Astrocyte (in vitro differentiated cells and primary cell): ENCODE results near the gene RNU11. TPM values are rescaled to one million over a fixed set of nuclear protein-coding genes. Genes with fewer than 3 reads are reported as not detected.
"Not testable (repeated sequence)": the region's sequence is repeated elsewhere in the genome, so short reads cannot be mapped to it uniquely, and the experiment has no call there.

ENCODE experiments used
- DNase-seq: peaks from one replicate; pipeline ENCODE4 v3.0.0-alpha.2; 2010; ENCODE audit warnings: low read depth
- FAIRE-seq: peaks from 2 replicates; lab custom pipeline; 2011; peaks lifted over from hg19 to GRCh38; lab: Jason Lieb, UNC
- H2AFZ ChIP-seq: 2 replicates; pipeline ENCODE4 v1.6.0; 2012; ENCODE audit warnings: low read depth, low read length, inconsistent platforms
- H3K27ac ChIP-seq: 2 replicates; pipeline ENCODE4 v1.5.1; 2011; ENCODE audit warnings: low read depth, low read length, inconsistent platforms
- H3K27me3 ChIP-seq: 2 replicates; pipeline ENCODE4 v1.6.0; 2011; ENCODE audit warnings: low read length, inconsistent platforms; ENCODE audit not compliant: insufficient read depth
- H3K36me3 ChIP-seq: 2 replicates; pipeline ENCODE4 v1.5.1; 2011; ENCODE audit warnings: low read length, inconsistent platforms; ENCODE audit not compliant: insufficient read depth
- H3K4me1 ChIP-seq: 2 replicates; pipeline ENCODE4 v1.5.1; 2011; ENCODE audit warnings: low read length, inconsistent platforms; ENCODE audit not compliant: insufficient read depth
- H3K4me2 ChIP-seq: 2 replicates; pipeline ENCODE4 v1.6.0; 2012; ENCODE audit warnings: low read length, inconsistent platforms
- H3K4me3 ChIP-seq: 2 replicates; pipeline ENCODE4 v1.5.1; 2011; ENCODE audit warnings: low read depth, mild to moderate bottlenecking, low read length, inconsistent platforms; ENCODE audit not compliant: insufficient read depth
- H3K79me2 ChIP-seq: 2 replicates; pipeline ENCODE4 v1.6.0; 2012; ENCODE audit warnings: mild to moderate bottlenecking, low read length, inconsistent platforms; ENCODE audit not compliant: insufficient read depth
- H3K9ac ChIP-seq: 2 replicates; pipeline ENCODE4 v1.6.0; 2012; ENCODE audit warnings: mild to moderate bottlenecking, low read length, inconsistent platforms
- H3K9me3 ChIP-seq: 2 replicates; pipeline ENCODE4 v1.5.1; 2012; ENCODE audit warnings: low read depth, mild to moderate bottlenecking, low read length, inconsistent platforms; ENCODE audit not compliant: insufficient read depth
- H4K20me1 ChIP-seq: 2 replicates; pipeline ENCODE4 v1.6.0; 2012; ENCODE audit warnings: low read length, inconsistent platforms; ENCODE audit not compliant: insufficient read depth
- H3K27ac Mint-ChIP-seq: one replicate; pipeline ENCODE4 v1.8.0; 2021; ENCODE audit warnings: mild to moderate bottlenecking, mixed read lengths; ENCODE audit not compliant: unreplicated experiment
- H3K27me3 Mint-ChIP-seq: one replicate; pipeline ENCODE4 v1.8.0; 2021; ENCODE audit warnings: low read depth, mixed read lengths; ENCODE audit not compliant: unreplicated experiment
- H3K36me3 Mint-ChIP-seq: one replicate; pipeline ENCODE4 v1.8.0; 2021; ENCODE audit warnings: low read depth, mixed read lengths; ENCODE audit not compliant: unreplicated experiment
- H3K4me1 Mint-ChIP-seq: one replicate; pipeline ENCODE4 v1.8.0; 2021; ENCODE audit warnings: low read depth, mixed read lengths; ENCODE audit not compliant: unreplicated experiment
- H3K4me3 Mint-ChIP-seq: one replicate; pipeline ENCODE4 v1.8.0; 2021; ENCODE audit warnings: mild to moderate bottlenecking, moderate library complexity, mixed read lengths; ENCODE audit not compliant: unreplicated experiment
- H3K9me3 Mint-ChIP-seq: one replicate; pipeline ENCODE4 v1.8.0; 2021; ENCODE audit warnings: mild to moderate bottlenecking, mixed read lengths; ENCODE audit not compliant: unreplicated experiment
- CTCF ChIP-seq: IDR thresholded peaks from 2 replicates; pipeline ENCODE4 v1.5.1; 2011; ENCODE audit warnings: low read depth, mild to moderate bottlenecking, inconsistent platforms, low read length, moderate library complexity; ENCODE audit not compliant: insufficient read depth
- EZH2 ChIP-seq: IDR thresholded peaks from 2 replicates; pipeline ENCODE4 v1.6.1; 2012; ENCODE audit warnings: mild to moderate bottlenecking, low read length, inconsistent platforms; ENCODE audit not compliant: insufficient read depth
- total RNA-seq: library from RNA; stranded (reverse); gene quantifications from 2 replicates; pipeline ENCODE4 v1.2.1, GENCODE V29; 2021

The RNU11 gene
- total RNA-seq, 1 donor from 2014 or later = not detected

- H4K20me1 ChIP-seq = no peaks in the 10 kb centered on the region
- Mint-ChIP-seq H3K9me3 (no peaks in the 10 kb centered on the region), H3K27me3 (no peaks in the 10 kb centered on the region), H3K4me3 (peak within 1 kb of the TSS; percentile 100), H3K27ac (peak within 1 kb of the TSS; percentile 98), H3K4me1 (peaks cover 13% of the 10 kb centered on the region), H3K36me3 (no peaks in the 10 kb centered on the region)
- H3K4me3 ChIP-seq = peak within 1 kb of the TSS; percentile 85
- peaks cover 25% of the 10 kb centered on the region for H3K79me2 ChIP-seq
- peak within 1 kb of the TSS; percentile 98 for H3K4me2 ChIP-seq
- H3K9me3 ChIP-seq = no peaks in the 10 kb centered on the region
- H3K27me3 ChIP-seq = no peaks in the 10 kb centered on the region
- no peaks in the 10 kb centered on the region for H3K36me3 ChIP-seq
- no peak for TF ChIP-seq CTCF
- no peak for TF ChIP-seq EZH2
- peak within 1 kb of the TSS; percentile 97 for H3K9ac ChIP-seq
- DNase-seq = peak; percentile 87
- H2AFZ ChIP-seq = peak within 1 kb of the TSS; percentile 96
- H3K4me1 ChIP-seq = peaks cover 13% of the 10 kb centered on the region
- no peak for FAIRE-seq
- peak within 1 kb of the TSS; percentile 85 for H3K27ac ChIP-seq
Measured at GRCh38 chr1:28642847-28643635, 5.4 kb upstream of the RNU11 start, which contains the start of gene TAF12. TAF12 (minus strand) TSS chr1:28643067; CDS start chr1:28622081, 20,986 bp downstream.

GRCh38 chr1:28644494-28644893, 3.9 kb upstream of the RNU11 start:
- H4K20me1 ChIP-seq = no peaks in the 10 kb centered on the region
- H3K4me3 ChIP-seq = no peak overlapping the region
- Mint-ChIP-seq H3K27me3 (no peaks in the 10 kb centered on the region), H3K36me3 (no peaks in the 10 kb centered on the region), H3K9me3 (no peaks in the 10 kb centered on the region), H3K27ac (no peak overlapping the region), H3K4me3 (no peak overlapping the region), H3K4me1 (peaks cover 15% of the 10 kb centered on the region)
- DNase-seq (no peak), FAIRE-seq (no peak)
- peaks cover 13% of the 10 kb centered on the region for H3K4me1 ChIP-seq
- H3K27me3 ChIP-seq = no peaks in the 10 kb centered on the region
- H3K36me3 ChIP-seq = no peaks in the 10 kb centered on the region
- TF ChIP-seq CTCF (no peak), EZH2 (no peak)
- H3K27ac ChIP-seq = no peak overlapping the region
- no peak overlapping the region for H3K9ac ChIP-seq
- no peak overlapping the region for H2AFZ ChIP-seq
- peaks cover 25% of the 10 kb centered on the region for H3K79me2 ChIP-seq
- peak overlapping the region; percentile 98 for H3K4me2 ChIP-seq
- H3K9me3 ChIP-seq = no peaks in the 10 kb centered on the region

- H3K9me3 ChIP-seq, H4K20me1 ChIP-seq, H3K27ac ChIP-seq, H2AFZ ChIP-seq, FAIRE-seq, H3K4me2 ChIP-seq, H3K27ac Mint-ChIP-seq, H3K36me3 ChIP-seq, H3K27me3 Mint-ChIP-seq, H3K4me3 ChIP-seq, H3K9ac ChIP-seq, H3K27me3 ChIP-seq, H3K36me3 Mint-ChIP-seq, DNase-seq, H3K4me3 Mint-ChIP-seq, H3K9me3 Mint-ChIP-seq: not testable (repeated sequence)
- H3K79me2 ChIP-seq = peaks cover 20% of the 10 kb centered on the region
- peaks cover 13% of the 10 kb centered on the region for H3K4me1 ChIP-seq
- peaks cover 15% of the 10 kb centered on the region for H3K4me1 Mint-ChIP-seq
Measured at GRCh38 chr1:28645406-28645805, 3.0 kb upstream of the RNU11 start.
